ENCODE data around the gene FER.
"Not testable (repeated sequence)": the region's sequence is repeated elsewhere in the genome, so short reads cannot be mapped to it uniquely, and the experiment has no call there.

Gene FER

DNA sequence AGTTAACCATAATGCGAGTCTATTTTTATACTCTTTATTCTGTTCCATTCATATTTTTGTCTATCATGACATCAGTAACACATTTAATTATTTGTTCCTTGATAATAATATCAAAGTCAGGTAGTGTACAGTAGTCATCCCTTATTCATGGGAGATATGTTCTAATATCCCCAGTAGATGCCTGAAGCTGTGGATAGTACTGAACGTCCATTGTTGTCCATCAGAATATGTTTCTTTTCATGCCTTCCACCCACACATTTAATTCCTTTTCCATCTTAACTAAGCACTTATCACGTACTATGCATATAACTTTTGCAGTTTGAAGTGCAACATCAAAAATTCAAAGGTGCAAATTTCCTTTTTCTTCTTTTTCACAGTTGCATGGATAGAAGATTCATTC lies 53.6 kb downstream of the FER start:
- no peak for DNase-seq

DNA sequence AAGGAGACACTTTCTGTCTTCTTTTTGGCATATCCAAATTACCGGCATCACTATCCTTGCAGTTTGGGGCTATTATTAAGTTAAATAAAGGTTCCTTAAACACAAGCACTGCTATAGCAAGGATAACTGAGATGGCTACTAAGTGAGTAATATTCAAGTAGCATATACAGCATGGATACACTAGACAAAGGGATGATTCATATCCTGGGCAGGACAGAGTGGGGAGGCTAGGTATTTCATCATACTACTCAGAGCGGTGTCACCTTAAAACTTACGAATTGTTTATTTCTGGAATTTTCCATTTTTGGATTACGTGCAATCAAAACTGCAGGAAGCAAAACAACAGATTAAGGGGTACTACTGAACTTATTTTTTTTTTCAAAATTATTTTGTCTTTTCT lies 54.1 kb downstream of the FER start:
- peak; percentile 8 for DNase-seq

DNA sequence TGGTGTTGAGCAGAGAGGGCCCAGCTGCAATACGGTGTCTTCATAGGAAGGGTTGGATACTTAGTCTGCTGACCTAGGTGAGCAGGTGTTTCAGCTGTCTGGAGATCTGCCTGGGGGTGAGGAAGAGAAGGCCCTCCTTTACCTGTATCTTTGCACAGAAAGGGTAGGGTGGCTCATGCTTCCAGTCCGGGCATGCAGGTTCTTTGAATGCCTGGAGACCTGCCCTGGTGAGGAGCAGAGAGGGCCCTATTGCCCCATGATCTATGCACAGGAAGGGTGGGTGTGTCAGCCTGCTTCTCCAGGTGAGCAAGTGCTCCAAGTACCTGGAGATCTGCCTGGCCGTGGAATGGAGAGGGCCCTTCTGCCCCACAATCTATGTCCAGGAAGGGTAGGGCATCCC lies 63.0 kb downstream of the FER start:
- DNase-seq: no peak

DNA sequence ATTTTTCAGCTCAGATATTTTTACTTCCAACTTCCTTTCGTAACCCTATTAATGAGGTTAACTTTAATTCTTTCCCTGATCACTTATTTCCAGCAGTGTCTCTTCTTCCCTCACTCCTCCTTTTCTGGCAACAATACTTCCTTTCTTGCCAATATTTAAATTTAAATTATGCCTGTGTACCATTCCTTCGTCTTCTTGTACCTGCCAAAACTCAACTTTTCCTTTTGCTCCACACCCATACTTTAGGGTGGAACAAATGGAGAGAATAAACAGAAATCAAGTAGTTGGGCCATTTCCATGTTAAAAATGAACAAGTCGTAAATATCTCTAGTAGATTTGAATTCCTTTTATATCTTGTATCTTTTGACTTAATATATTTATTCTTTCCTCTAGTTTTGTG lies 66.0 kb downstream of the FER start:
- DNase-seq: no peak

DNA sequence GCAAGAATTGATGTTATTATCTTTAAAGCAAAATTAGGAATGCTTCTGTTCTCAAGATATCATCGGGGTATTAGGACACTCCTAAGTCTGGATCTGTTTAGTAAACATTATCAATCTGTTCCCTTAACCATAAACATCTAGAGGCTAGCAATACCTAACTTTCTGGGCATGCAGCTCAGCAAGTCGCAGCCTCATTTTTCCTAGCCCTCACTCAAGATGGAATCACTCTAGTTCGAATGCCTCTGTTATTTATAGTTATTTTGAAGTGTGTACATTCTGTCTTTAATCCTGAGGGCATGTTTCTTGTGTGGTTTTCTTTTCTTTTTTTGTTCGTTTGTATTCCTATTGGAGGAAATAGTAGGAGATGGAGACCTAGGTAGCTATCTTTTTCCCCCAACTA lies 66.9 kb downstream of the FER start:
- no peak for DNase-seq

DNA sequence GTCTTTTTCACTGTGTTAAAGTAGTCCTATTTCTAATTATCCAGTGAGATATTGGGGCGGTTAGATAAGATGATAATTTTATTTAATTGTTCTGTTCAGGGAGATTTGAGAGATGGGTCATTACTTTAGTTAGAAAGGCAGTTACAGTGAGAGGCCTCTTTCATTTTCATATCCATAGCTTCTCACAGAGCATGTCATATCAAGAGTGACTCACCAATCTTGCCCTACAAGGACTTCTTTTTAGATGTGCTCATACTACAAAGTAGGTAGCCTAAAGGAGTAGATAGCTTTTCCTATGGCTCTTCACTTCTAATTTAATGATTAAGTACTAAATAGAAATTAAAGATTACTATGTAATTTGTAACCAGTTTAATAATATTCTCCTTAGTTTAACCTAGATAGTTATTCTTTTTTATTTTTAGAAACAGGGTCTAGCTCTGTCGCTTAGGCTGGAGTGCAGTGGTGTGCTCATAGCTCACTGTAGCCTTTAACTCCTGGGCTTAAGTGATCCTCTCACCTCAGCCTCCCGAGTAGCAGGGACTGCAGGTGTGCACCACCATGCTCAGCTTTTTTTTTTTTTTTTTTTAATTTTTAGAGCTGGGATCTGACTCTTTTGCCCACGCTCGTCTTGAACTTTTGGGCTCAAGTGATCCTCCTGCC lies 71.0 kb downstream of the FER start:
- peak; percentile 63 for DNase-seq

DNA sequence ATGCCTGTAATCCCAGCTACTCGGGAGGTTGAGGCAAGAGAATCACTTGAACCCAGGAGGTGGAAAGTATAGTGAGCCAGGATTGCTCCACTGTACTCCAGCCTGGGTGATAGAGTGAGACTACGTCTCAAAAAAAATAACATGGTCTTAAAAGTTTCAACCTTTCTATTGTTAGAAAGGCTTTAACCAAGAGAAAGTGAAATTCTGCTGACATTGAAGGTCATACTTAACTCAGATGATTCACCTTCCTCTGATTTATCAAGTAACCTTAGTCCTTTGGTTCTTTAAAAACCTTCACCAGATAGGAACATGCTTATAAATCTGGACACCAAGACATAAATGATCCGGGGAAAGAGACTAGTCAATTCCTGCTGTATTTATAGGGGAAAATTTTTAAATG lies 73.3 kb downstream of the FER start:
- DNase-seq: no peak

DNA sequence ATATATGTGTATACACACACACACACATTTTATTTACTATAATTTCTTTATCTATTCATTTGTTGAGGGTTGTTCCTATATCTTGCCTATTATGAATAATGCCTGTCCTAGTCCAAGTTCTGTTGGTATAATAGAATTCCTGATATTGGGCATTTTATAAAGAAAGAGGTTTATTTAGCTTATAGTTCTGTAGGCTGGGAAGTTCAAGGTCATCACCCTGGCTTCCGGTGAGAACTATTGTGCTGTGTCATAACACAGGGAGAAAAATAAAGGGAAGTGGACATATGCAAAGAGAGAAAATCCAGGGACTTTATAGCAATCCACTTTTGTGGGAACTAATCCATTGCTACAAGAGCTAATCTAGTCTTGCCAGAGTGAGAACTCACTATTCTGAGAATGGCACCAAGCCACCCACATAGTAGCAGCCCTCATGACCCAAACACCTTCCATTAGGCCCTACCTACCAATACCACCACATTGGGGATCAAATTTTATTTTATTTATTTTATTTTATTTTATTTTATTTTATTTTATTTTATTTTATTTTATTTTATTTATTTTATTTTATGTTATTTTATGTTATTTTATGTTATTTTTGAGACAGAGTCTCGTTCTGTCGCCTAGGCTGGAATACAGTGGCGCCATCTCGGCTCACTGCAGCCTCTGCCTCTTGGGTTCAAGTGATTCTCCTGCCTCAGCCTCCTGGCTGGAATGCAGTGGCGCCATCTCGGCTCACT lies 74.7 kb downstream of the FER start:
- DNase-seq: no peak

DNA sequence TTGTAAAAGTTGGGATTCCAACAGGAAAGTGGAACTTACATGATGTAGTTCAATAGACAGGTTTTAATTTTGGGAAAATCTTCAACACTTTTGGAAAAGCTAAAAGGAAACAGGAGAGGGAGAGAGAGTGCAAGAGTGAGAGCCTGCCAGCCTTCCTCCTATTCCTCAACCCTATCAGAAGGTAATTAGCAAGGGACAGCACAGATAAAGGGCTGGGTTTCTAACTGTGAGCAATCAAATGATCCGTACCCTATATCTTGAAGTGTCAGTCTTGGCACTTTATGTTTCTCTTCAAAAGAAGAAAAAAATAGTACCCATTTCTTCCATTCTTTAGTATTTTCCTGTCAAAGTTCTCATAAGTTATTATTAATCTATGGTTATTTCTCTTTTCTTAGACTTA lies 79.4 kb downstream of the FER start:
- DNase-seq: no peak

DNA sequence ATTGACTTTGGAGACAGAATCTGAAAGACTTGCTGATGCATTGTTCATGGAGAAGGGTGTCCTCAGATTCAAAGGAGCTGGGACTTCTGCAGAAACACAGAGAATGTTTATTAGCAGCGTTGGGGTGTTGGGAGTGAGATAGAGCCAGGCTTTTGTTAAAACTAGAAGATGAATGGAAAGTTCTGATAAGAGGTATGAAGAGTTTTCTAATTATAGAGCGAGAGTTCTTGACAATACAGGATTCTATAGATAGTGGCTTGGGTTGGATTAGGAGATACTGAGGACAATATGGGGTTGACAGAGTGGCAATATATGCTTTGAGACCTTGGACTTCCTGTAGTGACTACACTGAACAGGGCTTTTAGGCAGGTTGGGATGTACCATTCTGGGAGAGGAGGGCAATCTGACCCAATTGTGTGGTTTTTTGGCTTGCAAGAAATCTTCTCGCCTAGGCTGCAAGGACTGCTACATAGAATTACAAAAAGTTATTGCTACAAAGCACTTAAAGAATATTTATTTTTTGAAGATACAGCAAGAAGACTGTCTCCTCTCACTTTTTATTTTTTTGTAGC lies 83.1 kb downstream of the FER start:
- no peak for DNase-seq

DNA sequence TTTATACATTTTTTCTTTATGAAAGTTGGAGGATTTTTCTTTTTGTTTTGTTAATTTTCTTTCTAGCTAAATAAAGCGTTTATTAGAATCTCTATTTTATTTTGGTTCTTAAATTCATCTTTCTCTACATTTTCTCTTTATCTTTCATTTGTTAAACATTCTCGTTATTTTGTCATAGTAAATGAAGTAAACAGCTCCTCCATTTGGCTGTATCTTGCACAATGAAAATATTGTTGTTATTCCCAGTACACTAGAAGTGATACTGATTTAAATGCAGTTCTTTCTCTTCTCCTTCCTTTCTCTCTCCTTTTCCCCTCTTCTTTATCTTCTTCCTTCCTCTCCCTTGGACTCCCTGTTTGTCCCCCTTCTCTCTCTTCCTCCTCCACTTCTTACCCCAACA lies 88.8 kb downstream of the FER start:
- DNase-seq: no peak

DNA sequence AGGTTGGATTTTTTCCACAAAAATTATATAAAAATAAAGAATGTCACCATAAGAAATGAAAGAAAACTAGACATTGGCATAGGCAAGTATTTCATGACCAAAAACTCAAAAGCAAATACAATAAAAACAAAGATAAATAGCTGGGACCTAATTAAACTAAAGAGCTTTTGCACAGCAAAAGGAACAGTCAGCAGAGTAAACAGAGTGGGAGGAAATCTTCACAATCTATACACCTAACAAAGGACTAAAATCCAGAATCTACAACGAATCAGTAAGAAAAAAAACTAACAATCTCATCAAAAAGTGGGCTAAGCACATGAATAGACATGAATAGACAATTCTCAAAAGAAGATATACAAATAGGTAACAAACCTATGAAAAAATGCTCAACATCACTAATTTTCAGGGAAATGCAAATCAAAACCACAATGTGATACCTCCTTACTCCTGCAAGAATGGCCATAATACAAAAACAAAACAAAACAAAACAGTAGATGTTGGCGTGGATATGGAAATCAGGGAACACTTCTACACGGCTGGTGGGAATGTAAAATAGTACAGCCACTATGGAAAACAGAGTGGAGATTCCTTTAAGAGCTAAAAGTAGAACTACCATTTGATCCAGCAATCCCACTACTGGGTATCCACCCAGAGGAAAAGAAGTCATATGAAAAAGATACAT lies 94.7 kb downstream of the FER start:
- not testable (repeated sequence) for DNase-seq

DNA sequence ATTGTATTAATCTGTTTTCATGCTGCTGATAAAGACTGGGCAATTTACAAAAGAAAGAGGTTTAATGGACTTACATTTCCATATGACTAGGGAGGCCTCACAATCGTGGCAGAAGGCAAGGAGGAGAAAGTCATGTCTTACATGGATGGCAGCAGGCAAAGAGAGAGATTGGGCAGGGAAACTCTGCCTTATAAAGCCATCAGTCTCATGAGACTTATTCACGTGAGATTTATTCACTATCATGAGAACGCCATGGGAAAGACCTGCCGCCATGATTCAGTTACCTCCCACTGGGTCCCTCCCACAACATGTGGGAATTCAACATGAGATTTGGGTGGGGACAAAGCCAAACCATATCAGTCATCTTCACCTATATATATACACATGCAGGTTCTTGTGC lies 103.4 kb downstream of the FER start:
- not testable (repeated sequence) for DNase-seq

DNA sequence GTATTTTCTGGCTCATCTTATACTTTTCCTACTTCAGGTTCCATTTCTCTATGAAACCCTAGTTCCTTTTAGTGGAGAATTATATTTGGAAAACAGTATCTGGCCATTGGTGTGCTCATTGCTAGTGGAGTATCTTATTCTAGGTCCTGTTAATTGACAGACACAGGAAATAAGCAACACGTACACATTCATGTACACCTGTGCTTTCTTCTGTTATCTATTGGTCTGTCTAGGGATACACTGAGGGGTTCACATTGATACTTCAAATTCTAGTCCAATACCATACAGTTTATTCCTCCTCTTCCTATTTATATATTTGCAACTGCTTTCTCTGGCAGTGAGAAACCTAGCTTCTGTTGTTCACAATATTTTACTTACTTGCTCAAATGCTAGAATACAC lies 110.2 kb downstream of the FER start:
- no peak for DNase-seq

DNA sequence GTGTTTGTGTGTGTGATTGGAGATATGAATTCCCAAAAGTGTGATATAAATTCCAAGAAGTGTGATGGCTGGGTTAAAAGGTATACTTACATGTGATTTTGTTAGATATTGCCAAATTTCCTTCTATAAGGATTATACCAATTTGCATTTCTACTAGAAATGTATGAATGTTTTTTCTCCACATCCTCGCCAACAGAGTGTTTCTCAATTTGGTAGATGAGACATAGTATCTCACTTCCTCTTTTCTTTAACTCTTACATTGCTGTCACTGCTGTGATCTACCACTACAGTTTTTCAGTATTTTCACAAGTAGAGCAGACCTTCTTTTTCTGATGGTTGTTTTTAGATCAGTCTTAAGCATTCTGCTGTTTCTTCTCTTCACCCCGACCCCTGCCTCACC lies 111.3 kb downstream of the FER start:
- no peak for DNase-seq

DNA sequence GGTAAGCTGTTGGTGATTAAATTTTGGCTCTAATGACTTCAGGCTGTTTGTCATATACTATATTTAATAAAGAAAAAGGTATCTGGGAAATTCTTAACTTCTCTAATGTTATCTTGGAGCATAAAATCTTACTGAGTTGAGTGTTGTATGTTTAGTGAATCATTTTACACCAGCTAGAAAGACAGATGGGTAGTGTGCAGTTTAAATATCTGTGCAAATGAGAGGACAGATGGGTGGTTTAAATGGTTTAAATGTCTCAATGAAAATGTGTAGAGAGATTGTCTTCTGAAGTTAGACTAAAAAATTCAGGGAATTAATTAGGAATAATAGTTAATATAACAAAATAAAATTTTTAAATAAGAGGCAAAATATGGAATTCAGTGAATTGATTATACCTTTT lies 114.5 kb downstream of the FER start:
- no peak for DNase-seq

DNA sequence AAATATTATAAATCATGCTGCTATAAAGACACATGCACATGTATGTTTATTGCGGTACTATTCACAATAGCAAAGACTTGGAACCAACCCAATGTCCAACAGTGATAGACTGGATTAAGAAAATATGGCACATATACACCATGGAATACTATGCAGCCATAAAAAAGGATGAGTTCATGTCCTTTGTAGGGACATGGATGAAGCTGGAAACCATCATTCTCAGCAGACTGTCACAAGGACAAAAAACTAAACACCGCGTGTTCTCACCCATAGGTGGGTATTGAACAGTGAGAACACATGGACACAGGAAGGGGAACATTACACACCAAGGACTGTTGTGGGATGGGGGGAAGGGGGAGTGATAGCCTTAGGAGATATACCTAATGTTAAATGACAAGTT lies 118.4 kb downstream of the FER start:
- not testable (repeated sequence) for DNase-seq

DNA sequence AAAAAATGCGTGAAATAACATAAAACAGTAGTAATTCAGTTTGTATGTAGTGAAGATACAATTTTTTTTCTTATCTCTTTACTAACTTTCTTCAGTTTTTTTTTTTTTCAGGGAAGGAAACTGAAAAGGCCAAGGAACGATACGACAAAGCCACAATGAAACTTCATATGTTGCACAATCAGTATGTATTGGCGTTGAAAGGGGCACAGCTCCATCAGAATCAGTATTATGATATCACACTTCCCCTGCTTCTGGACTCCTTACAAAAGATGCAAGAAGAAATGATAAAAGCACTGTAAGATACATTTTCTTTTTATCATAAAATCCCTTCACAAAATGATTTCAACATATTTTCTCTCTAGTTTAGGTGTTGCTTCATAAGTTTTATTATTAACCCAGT lies 120.0 kb downstream of the FER start:
- no peak for DNase-seq

DNA sequence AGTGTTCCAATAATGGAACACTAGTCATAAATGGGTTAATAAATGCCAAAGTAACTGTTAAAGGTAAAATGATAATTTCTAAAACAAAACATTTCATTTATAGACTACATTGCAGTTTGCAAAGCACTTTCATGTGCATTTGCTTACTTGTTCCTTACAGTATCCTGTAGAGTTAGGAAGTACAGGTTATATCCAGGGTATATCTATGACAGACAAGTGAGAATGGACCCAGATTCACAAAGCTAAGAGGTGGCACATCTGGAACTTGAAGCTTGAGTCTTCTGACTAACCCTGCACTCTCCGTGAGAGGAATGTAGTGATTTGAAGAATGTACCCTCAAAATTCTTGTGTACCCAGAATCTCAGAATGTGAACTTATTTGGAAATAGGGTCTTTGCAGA lies 121.4 kb downstream of the FER start:
- DNase-seq: no peak

DNA sequence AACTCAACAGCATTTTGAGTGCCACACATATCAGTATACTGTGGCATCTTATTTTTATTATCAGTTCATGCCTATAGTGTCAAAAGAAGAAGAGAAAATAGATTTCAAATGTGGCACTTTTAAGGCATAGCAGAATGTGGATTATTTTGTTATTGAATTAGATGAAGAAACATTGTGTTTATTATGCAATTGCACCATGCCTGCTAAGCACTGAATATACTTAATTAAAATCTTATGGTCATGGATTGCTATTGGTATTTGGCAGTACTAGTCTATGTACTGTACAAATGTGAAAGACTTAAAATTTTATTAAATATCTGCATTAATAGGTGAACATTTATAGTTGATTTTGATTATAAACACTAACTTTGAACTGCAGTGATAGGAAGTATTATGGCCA lies 128.8 kb downstream of the FER start:
- DNase-seq: no peak

DNA sequence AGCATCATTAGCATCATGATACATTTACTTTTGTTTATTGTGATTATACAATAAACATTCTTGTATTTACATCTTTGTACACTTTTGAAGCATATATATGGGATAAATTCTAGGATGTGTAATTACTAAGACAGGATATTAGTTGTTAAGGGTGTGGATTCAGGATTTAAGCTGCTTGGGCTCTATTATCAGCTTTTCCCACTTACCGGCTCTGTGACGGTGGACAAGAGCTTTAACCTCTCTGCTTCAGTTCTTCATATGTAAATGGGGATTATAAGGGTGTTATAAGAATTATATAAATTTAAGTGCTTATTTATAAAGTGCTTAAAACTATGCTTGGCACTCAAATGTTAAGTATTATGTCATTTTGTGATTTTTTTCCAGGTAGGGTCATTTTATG lies 131.1 kb downstream of the FER start:
- no peak for DNase-seq

DNA sequence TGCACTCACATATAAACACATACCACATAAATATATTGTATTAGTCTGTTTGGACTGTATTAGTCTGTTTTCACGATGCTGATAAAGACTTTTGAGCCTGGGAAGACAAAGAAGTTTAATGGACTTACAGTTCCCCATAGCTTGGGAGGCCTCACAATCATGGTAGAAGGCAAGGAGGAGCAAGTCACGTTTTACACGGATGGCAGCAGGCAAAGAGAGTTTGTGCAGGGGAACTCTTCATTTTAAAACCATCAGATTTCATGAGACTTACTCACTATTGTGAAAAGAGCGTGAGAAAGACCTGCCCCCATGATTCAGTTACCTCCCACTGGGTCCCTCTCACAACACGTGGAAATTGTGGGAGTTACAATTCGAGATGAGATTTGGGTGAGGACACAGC lies 133.4 kb downstream of the FER start:
- DNase-seq: no peak

DNA sequence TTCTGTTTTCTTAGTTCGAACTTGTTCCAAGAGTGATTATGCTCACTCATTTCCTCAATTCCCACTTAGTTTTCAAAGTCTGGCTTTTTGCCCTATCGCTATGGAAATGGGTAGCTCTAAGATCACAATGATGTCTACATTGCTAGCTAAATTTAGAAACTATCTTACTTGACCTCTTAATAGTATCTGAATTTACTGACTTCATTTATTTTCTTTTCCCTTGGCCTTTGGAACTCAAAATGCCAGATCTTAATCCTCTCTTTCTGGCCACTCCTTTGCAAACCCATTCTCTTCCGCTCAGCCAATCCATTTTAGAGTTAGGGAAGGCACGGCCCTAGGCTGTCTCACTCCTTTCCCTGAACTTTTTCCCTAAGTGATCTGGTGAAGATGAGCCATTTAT lies 137.0 kb downstream of the FER start:
- DNase-seq: no peak

DNA sequence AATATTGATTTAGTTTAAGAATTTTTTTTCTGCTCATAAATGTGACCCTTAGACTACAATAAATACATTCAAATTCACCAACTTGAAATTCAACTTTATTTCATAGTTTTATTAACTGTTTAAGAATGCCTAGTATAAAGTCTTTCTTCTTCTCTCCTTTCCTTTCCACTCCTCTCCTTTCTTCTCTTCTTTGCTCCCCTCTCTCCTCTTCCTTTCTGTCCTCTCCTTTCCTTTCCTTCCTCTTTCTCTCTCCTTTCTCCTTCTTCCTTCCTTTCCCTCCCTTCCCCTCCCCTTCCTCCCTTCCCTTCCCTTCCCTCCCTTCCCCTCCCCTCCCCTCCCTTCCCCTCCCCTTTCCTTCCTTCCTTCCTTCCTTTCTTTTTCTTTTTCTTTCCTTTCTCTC lies 150.6 kb downstream of the FER start:
- DNase-seq: no peak
